Erythroblast (primary cell): ENCODE results near the gene XPR1.

Source experiments
- DNase-seq, 2 experiments: peaks; one replicate each; lab custom pipeline; 2025; lab: John Stamatoyannopoulos, UW
- GATA1 ChIP-seq: IDR thresholded peaks from 2 replicates; pipeline ENCODE4 v1.6.1; 2011; ENCODE audit warnings: low read depth, mild to moderate bottlenecking, control low read depth, low read length, moderate library complexity
- POLR2A ChIP-seq: IDR thresholded peaks from 2 replicates; pipeline ENCODE4 v1.6.1; 2011; ENCODE audit warnings: mild to moderate bottlenecking, low read length

Gene XPR1

DNA sequence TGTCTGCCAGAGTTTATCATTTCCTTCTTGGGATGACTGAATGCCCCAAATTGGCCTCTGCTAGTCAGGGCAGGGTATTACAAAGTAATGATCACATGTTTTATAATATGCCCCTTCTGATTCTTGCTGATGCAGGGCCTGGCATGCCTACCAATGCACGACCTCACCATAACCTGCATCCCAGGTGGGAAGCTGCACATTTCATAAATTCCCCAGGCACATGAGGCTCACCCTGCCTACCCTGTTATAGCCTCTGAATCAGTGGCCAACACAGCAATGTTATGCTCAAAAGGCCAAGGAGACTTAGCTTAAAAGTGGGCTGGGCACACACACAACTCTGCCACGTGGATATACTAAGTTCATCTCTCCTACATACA is 28.0 kb upstream of the XPR1 start:
- DNase-seq, result no peak
- TF ChIP-seq POLR2A (no peak), GATA1 (no peak)

GRCh38 chr1:180606155-180606554 is 25.7 kb upstream of the XPR1 start:
- TF ChIP-seq GATA1 (no peak), POLR2A (no peak)
- DNase-seq, result no peak

GRCh38 chr1:180609643-180610555 is 21.9 kb upstream of the XPR1 start:
- TF ChIP-seq POLR2A, result no peak
- TF ChIP-seq GATA1, result no peak
- peak; percentile 38 to 40 for DNase-seq

- TF ChIP-seq GATA1 (no peak), POLR2A (no peak)
- peak; percentile 51 to 78 for DNase-seq
Observed at GRCh38 chr1:180610556-180611015, 21.2 kb upstream of the XPR1 start.

- peak; percentile 74 to 80 for DNase-seq
Observed at GRCh38 chr1:180611016-180611930, 20.5 kb upstream of the XPR1 start.

GRCh38 chr1:180612632-180613031 is 19.2 kb upstream of the XPR1 start:
- DNase-seq, result no peak
- TF ChIP-seq POLR2A (no peak), GATA1 (no peak)

More at GRCh38 chr1:180611016-180611930, 20.5 kb upstream of the XPR1 start:
- TF ChIP-seq POLR2A (peak; percentile 37), GATA1 (no peak)

DNA sequence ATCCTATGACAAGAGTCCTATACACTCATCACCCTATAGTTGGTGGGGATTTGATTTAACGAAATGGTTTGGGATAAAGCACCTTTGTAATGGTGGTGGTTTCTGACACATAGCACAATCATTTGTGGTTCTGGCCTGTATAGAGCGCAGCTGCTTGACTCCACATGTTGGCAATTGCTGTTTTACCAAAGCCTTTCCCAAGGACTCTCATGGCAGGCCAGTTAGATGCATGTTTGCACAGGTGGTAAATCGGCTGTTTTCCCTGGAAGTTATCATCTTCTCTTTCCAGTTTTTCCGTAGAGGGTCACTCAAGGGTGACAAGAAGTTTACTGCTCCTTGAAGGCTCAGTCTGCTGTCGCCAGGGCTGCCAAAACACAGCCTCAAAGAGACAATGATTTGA is 17.1 kb upstream of the XPR1 start:
- DNase-seq, result no peak
- no peak for TF ChIP-seq GATA1
- TF ChIP-seq POLR2A, result no peak

GRCh38 chr1:180615493-180616290 is 16.1 kb upstream of the XPR1 start:
- TF ChIP-seq POLR2A, result no peak
- TF ChIP-seq GATA1, result no peak
- DNase-seq, result no peak

DNA sequence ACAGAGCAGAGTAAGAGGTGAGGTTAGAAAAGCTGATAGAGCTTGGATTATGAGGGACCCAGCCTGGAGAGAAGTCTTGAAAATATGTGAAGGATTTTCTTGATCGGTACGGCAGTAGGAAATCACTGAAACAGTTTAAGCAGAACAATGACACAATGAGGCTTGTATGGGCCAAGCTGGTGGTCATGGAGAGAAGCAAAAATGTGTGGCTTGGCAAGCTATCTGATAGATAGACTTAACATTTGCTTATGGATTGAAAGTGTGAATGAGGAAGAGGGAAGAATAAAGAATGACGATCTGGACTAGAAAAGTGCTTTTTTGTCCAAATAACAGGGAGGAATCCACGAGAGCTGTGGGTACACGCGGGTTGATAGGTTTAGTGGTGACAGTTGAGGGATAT is 15.4 kb upstream of the XPR1 start:
- DNase-seq, result no peak
- no peak for TF ChIP-seq POLR2A
- no peak for TF ChIP-seq GATA1

DNA sequence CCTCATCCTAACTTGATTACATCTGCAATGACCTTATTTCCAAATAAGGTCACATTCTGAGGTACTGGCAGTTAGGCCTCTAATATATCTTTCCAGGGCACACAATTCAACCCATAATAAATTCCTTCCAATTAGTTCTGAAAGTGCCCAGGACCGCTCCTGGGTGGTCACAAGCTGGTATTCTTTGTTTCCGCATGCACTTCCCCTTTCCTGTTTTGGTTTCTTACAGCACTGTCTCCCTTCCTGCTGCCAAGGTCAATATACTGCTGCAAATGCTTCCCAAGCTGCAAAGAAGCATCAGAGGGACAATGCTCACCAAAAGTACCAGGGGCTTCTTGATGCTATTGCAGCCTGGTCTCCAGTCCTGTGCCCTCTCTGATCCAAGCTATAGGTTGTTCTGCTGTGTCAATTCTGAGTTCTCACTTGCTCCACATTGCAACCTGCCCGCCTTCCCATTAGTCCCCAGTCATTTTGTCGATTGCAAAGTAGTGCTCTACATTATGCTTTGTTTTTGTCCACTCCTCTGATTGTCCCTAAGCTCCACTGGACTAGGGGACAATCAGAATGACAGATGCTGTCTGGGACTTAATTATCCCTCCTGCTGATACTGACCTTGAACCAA is 13.9 kb upstream of the XPR1 start:
- no peak for DNase-seq
- no peak for TF ChIP-seq GATA1
- no peak for TF ChIP-seq POLR2A

- DNase-seq, result no peak
- TF ChIP-seq POLR2A (no peak), GATA1 (no peak)
Observed at GRCh38 chr1:180620581-180620980, 11.2 kb upstream of the XPR1 start.

- peak in 1 of 2 experiments; percentile 9 for DNase-seq
- TF ChIP-seq POLR2A (no peak), GATA1 (no peak)
Observed at GRCh38 chr1:180622658-180623508, 8.9 kb upstream of the XPR1 start.
